Endodermal cell (in vitro differentiated cells): ENCODE data around the gene MALAT1. TPM values are rescaled to one million over a fixed set of nuclear protein-coding genes. Genes with fewer than 3 reads are reported as not detected.
"Not testable (repeated sequence)": the region's sequence is repeated elsewhere in the genome, so short reads cannot be mapped to it uniquely, and the experiment has no call there.

Source experiments
- DNase-seq: peaks from one replicate; pipeline ENCODE4 v3.0.0-alpha.2; 2017
- H3K27ac ChIP-seq: 2 replicates; pipeline ENCODE4 v1.5.1; 2013; ENCODE audit warnings: mild to moderate bottlenecking, low read depth, low read length, moderate library complexity
- H3K27me3 ChIP-seq: 2 replicates; pipeline ENCODE4 v1.6.1; 2013; ENCODE audit warnings: mild to moderate bottlenecking, low read length, moderate library complexity; ENCODE audit not compliant: insufficient read depth, control insufficient read depth, poor library complexity, severe bottlenecking
- H3K36me3 ChIP-seq: 2 replicates; pipeline ENCODE4 v1.7.0; 2013; ENCODE audit warnings: mild to moderate bottlenecking, low read length, moderate library complexity; ENCODE audit not compliant: control insufficient read depth, insufficient read depth
- H3K4me1 ChIP-seq: one replicate; pipeline ENCODE4 v1.7.0; 2013; ENCODE audit warnings: low read length; ENCODE audit not compliant: control insufficient read depth, insufficient read depth
- H3K4me3 ChIP-seq: 2 replicates; pipeline ENCODE4 v1.5.1; 2013; ENCODE audit warnings: mild to moderate bottlenecking, low read length, moderate library complexity
- H3K9ac ChIP-seq: 2 replicates; pipeline ENCODE4 v1.6.1; 2013; ENCODE audit warnings: mild to moderate bottlenecking, low read length, moderate library complexity; ENCODE audit not compliant: poor library complexity, severe bottlenecking; ENCODE audit errors: extremely low read depth
- H3K9me3 ChIP-seq: 2 replicates; pipeline ENCODE4 v1.6.1; 2013; ENCODE audit warnings: mild to moderate bottlenecking, low read length, moderate library complexity; ENCODE audit not compliant: control insufficient read depth
- H3K27ac Mint-ChIP-seq: 2 replicates; pipeline ENCODE4 v1.8.0; 2020; ENCODE audit warnings: mixed read lengths
- H3K27me3 Mint-ChIP-seq: 2 replicates; pipeline ENCODE4 v1.8.0; 2021; ENCODE audit warnings: mild to moderate bottlenecking, mixed read lengths; ENCODE audit not compliant: insufficient read depth
- H3K36me3 Mint-ChIP-seq: 2 replicates; pipeline ENCODE4 v1.8.0; 2020; ENCODE audit warnings: low read depth, mixed read lengths
- H3K4me1 Mint-ChIP-seq: 2 replicates; pipeline ENCODE4 v1.8.0; 2020; ENCODE audit warnings: mixed read lengths
- H3K4me3 Mint-ChIP-seq: 2 replicates; pipeline ENCODE4 v1.8.0; 2020; ENCODE audit warnings: mild to moderate bottlenecking, moderate library complexity, mixed read lengths
- H3K9me3 Mint-ChIP-seq: 2 replicates; pipeline ENCODE4 v1.8.0; 2020; ENCODE audit warnings: mild to moderate bottlenecking, mixed read lengths
- WGBS, 2 experiments: methylation state at CpG; one replicate each; pipeline versions ENCODE4 v1.1.5 to v1.1.7; 2013; ENCODE audit warnings: missing lambda C conversion rate in 2 of 2, mixed read lengths in 1 of 2; ENCODE audit not compliant: insufficient coverage in 1 of 2, insufficient read length in 1 of 2; 5-methylcytosine and 5-hydroxymethylcytosine counted together
- total RNA-seq, 2 donors: library from RNA; stranded (reverse); fragmentation: NEBNext Ultra II Directional in 1 of 2; extraction: Animal tissue kit (Norgen Biotek cat#: 25700) in 1 of 2; gene quantifications; 2 replicates in 1 of 2; 3 replicates in 1 of 2; pipeline ENCODE4 v1.2.1, GENCODE V29; 2021
- TF ChIP-seq, protein P1 (sequence below): fragments of 200-600 bp; sonication (generic); conservative IDR thresholded peaks from 2 replicates; pipeline ENCODE4 v1.5.0; 2021; ENCODE audit warnings: antibody characterized with exemption, mild to moderate bottlenecking

The MALAT1 gene
- total RNA-seq, 2 donors from 2014 or later = 5,233 to 6,894 TPM

DNA sequence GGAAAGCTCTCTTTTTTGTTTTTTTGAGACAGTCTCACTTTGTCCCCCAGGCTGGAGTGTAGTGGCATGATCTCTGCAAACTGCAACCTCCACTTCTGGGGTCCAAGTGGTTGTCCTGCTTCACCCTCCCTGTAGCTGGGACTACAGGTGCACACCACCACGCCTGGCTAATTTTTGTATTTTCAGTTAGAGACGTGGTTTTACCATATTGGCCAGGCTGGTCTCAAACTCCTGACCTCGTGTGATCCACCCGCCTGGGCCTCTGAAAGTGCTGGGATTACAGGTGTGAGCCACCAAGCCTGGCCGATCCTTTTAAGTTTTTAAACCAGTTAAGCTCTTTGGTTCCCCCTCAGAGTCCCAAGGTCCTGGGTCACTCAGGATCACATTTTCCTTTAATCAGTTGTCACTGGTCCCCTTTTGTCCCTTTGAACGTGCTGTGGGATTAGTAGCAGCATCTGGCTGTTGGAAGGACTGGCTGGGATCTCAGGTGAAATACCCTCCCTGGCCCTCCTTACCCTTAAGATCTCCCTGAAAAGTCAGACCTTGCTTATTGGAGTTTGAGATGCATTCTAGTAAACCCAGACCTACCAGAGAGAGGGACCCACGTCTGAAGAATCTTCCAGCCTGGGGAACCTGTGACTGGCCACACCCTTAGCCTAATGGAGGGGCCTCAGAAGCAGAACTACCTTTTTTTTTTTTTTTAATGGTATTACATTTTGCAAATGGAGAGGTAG lies 8.1 kb downstream of the MALAT1 start:
- H3K9me3 Mint-ChIP-seq = no peaks in the 10 kb centered on the region
- H3K9me3 ChIP-seq = no peaks in the 10 kb centered on the region
- H3K27ac Mint-ChIP-seq = peak overlapping the region; percentile 80
- no peak overlapping the region for H3K4me3 Mint-ChIP-seq
- TF ChIP-seq, protein P1, sequence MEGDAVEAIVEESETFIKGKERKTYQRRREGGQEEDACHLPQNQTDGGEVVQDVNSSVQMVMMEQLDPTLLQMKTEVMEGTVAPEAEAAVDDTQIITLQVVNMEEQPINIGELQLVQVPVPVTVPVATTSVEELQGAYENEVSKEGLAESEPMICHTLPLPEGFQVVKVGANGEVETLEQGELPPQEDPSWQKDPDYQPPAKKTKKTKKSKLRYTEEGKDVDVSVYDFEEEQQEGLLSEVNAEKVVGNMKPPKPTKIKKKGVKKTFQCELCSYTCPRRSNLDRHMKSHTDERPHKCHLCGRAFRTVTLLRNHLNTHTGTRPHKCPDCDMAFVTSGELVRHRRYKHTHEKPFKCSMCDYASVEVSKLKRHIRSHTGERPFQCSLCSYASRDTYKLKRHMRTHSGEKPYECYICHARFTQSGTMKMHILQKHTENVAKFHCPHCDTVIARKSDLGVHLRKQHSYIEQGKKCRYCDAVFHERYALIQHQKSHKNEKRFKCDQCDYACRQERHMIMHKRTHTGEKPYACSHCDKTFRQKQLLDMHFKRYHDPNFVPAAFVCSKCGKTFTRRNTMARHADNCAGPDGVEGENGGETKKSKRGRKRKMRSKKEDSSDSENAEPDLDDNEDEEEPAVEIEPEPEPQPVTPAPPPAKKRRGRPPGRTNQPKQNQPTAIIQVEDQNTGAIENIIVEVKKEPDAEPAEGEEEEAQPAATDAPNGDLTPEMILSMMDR = no peak
- no peaks in the 10 kb centered on the region for H3K27me3 Mint-ChIP-seq
- peaks cover 33% of the 10 kb centered on the region for H3K36me3 Mint-ChIP-seq
- H3K4me1 Mint-ChIP-seq = peaks cover 29% of the 10 kb centered on the region
- H3K9ac ChIP-seq = peak overlapping the region; percentile 100
- peak overlapping the region; percentile 97 for H3K4me3 ChIP-seq
- H3K27me3 ChIP-seq = no peaks in the 10 kb centered on the region
- WGBS, 2 experiments = 58 to 80% methylated on average over 5 to 7 of the region's 7 CpGs
- no peaks in the 10 kb centered on the region for H3K4me1 ChIP-seq
- DNase-seq = peak; percentile 84
- peak overlapping the region; percentile 17 for H3K27ac ChIP-seq
- peaks cover 46% of the 10 kb centered on the region for H3K36me3 ChIP-seq

DNA sequence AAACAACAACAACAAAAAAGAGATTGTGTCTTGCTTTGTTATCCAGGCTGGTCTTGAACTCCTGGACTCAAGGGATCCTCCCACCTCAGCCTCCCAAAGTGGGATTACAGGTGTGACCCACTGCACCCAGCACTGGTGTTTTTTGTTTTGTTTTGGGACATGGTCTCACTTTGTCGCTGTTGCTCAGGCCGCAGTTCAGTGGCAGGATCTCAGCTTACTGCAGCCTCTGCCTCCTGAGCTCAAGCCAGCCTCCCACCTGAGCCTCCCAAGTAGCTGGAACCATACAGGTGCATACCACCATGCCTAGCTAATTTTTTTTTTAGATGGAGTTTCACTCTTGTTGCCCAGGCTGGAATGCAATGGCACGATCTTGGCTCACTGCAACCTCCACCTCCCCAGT lies 13.5 kb downstream of the MALAT1 start:
- H3K4me1 ChIP-seq, H3K9me3 ChIP-seq, H3K36me3 Mint-ChIP-seq, H3K27me3 ChIP-seq, H3K27ac ChIP-seq, H3K27me3 Mint-ChIP-seq, DNase-seq, H3K4me1 Mint-ChIP-seq, H3K36me3 ChIP-seq, H3K9ac ChIP-seq, H3K4me3 ChIP-seq, H3K27ac Mint-ChIP-seq, H3K4me3 Mint-ChIP-seq, H3K9me3 Mint-ChIP-seq: not testable (repeated sequence)
- 75 to 91% methylated on average over 3 of the region's 3 CpGs for WGBS, 2 experiments

DNA sequence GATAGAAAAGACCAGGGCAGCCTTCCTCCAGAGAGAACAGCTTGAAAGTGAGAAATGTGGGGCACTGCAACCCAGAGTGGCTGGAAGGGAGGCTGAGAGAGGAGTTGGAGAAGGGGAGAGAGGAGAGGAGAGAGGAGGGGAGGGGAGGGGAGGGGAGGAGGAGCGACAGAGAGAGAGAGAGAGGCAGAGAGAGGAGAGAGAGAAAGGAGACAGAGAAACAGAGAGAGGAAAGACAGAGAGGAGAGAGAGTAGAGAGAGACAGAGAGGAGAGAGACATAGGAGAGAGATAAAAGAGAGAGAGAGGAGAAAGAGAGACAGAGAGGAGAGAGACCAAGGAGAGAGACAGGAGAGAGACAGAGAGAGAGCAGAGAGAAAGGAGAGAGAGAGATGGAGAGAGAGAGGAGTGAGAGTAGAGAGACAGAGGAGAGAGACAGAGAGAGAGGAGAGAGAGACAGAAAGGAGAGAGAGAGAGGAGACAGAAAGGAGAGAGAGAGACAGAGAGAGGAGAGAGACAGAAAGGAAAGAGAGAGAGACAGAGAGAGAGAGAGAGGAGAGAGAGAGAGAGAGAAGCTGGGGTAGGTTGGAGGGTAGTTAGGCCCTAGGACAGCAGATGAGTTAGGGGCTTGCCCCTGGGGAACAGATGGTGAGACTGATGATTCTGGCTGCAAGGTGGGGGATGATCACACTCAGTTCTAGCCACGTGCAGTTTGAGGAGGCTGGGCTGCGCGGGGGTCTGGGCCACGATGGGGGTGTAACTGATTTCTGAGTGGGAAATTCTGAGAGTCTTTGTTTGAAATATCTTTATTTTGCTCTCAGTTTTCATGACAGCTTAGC lies 17.5 kb downstream of the MALAT1 start:
- Mint-ChIP-seq H3K27ac (no peak overlapping the region), H3K9me3 (peaks cover 2% of the 10 kb centered on the region), H3K4me3 (no peak overlapping the region), H3K4me1 (no peaks in the 10 kb centered on the region), H3K27me3 (peaks cover 6% of the 10 kb centered on the region), H3K36me3 (no peaks in the 10 kb centered on the region)
- Histone ChIP-seq H3K4me1 (no peaks in the 10 kb centered on the region), H3K27me3 (no peaks in the 10 kb centered on the region), H3K36me3 (no peaks in the 10 kb centered on the region), H3K4me3 (no peak overlapping the region), H3K27ac (no peak overlapping the region), H3K9me3 (no peaks in the 10 kb centered on the region), H3K9ac (no peak overlapping the region)
- 78 to 80% methylated on average over 1 to 5 of the region's 5 CpGs for WGBS, 2 experiments
- no peak for DNase-seq
- TF ChIP-seq, protein P1 = no peak

DNA sequence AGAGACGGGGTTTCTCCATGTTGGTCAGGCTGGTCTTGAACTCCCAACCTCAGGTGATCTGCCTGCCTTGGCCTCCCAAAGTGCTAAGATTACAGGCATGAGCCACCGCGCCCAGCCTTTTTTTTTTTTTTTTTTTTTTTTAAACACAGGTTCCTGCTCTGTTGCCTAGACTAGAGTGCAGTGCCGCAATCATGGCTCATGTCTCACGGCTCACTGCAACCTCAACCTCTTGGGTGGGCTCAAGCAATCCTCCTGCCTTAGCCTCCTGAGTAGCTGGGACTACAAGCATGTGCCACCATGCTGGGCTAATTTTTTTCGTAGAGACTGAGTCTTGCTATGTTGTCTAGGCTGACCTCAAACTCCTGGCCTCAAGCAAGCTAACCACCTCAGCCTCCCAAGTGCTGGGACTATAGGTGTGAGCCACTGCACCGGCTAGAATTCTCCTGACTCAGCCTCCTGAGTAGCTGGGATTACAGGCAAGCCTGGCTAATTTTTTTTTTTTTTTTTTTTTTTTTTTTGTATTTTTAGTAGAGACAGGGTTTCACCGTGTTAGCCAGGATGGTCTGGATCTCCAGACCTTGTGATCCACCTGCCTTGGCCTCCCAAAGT lies 20.2 kb downstream of the MALAT1 start:
- not testable (repeated sequence) for H3K27me3 Mint-ChIP-seq, H3K9ac ChIP-seq, H3K36me3 Mint-ChIP-seq, H3K36me3 ChIP-seq, H3K4me3 ChIP-seq, H3K4me1 ChIP-seq, H3K27ac ChIP-seq, DNase-seq, H3K9me3 Mint-ChIP-seq, H3K9me3 ChIP-seq, H3K27me3 ChIP-seq, H3K4me3 Mint-ChIP-seq, H3K27ac Mint-ChIP-seq
- 88 to 92% methylated on average over 4 to 8 of the region's 8 CpGs for WGBS, 2 experiments
- peaks cover 22% of the 10 kb centered on the region for H3K4me1 Mint-ChIP-seq

DNA sequence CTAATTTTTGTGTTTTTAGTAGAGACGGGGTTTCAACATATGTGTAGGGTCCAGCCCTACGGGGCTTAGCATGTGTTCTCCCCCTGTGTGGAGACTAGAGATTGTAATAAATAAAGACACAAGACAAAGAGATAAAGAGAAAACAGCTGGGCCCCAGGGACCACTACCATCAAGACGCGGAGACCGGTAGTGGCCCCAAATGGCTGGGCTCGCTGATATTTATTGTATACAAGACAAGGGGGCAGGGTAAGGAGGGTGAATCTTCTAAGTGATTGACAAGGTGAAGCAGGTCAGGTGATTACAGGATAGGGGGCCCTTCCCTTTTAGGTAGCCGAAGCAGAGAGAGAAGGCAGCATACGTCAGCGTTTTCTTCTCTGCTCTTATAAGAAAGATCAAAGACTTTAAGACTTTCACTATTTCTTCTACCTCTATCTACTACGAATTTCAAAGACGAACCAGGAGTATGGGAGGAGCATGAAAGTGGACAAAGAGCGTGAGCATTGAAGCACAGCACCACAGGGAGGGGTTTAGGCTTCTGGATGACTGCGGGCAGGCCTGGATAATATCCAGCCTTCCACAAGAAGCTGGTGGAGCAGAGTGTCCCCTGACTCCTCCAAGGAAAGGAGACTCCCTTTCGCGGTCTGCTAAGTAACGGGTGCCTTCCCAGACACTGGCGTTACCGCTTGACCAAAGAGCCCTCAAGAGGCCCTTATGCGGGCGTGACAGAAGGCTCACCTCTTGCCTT lies 23.1 kb downstream of the MALAT1 start:
- not testable (repeated sequence) for H3K27me3 ChIP-seq, H3K9me3 Mint-ChIP-seq, H3K4me3 ChIP-seq, H3K9me3 ChIP-seq, H3K27me3 Mint-ChIP-seq, H3K27ac ChIP-seq, H3K4me1 ChIP-seq, H3K36me3 ChIP-seq, DNase-seq, H3K36me3 Mint-ChIP-seq, H3K4me3 Mint-ChIP-seq, H3K9ac ChIP-seq
- 60 to 83% methylated on average over 1 to 20 of the region's 20 CpGs for whole genome bisulfite sequencing, 2 experiments
- peak overlapping the region; percentile 58 for H3K27ac Mint-ChIP-seq
- peaks cover 31% of the 10 kb centered on the region for H3K4me1 Mint-ChIP-seq
